Activated CD4-positive, alpha-beta T cell treated with anti-CD3 and anti-CD28 coated beads, Interleukin-2, amount 50 U/mL, for 1 hour (primary cell): ENCODE results near the gene IKZF1.

Source experiments
- DNase-seq: peaks from one replicate; pipeline ENCODE4 v3.0.0-alpha.2; 2020

IKZF1 gene

DNA sequence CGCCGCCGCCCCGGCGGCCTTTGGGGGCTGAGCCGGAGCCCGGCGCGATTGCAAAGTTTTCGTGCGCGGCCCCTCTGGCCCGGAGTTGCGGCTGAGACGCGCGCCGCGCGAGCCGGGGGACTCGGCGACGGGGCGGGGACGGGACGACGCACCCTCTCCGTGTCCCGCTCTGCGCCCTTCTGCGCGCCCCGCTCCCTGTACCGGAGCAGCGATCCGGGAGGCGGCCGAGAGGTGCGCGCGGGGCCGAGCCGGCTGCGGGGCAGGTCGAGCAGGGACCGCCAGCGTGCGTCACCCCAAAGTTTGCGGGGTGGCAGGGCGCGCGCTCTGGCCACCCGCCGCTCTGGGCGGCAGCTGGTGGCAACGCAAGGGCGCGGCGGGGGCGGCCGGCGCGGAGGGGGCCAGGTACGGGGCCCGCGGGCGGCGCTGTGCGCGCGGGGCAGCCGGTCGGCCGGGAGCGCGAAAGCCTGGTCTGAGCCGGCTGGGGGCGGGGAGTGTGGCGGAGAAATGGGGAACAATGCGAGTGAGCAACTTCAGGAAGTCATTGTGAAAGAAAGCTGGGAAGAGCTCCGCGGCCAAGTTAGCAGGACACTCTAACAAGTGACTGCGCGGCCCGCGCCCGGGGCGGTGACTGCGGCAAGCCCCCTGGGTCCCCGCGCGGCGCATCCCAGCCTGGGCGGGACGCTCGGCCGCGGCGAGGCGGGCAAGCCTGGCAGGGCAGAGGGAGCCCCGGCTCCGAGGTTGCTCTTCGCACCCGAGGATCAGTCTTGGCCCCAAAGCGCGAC, at the start of gene IKZF1:
TSS of gene IKZF1 (plus strand) at position 588 of the 782 bp plus-strand sequence. CDS start 14,346 bp downstream, outside the sequence.
- peak; percentile 55 for DNase-seq

DNA sequence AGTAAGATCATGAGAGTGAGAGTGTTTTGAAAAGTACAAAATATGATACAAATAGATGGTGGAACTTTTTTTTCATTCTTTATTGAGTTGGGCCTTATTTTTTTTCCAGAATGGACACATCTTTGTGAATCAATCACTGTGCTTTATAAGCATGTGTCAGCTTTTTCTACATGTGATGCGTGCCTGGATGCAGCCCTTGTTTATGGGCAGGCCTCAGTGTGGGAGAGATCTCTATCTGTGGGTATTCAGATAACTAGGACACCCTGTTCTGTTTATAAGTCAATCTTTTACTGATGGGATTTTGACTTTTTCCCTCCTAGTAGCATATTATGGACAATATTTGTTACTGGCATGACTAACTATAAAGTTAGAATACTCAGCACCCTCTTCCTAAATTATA, 42.9 kb upstream of the IKZF1 start:
- no peak for DNase-seq

DNA sequence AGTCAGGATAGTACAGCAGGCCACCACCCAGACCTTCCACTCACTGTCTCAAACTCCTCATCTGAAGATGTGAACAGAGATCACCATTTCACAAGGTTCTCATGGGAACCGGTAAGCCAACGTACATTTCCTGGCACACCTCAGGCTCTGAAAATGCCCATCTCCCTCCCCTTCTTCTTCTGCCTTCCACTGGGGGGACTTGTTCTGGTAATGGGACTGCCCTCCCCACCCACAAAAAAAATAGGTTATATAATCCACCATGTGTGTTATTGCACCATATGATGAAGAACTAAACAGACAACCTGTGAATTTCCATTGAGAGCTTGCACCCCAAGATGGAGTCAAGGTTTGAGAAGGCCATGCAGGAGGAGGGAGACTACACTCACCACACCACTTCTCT, 42.1 kb upstream of the IKZF1 start:
- no peak for DNase-seq

DNA sequence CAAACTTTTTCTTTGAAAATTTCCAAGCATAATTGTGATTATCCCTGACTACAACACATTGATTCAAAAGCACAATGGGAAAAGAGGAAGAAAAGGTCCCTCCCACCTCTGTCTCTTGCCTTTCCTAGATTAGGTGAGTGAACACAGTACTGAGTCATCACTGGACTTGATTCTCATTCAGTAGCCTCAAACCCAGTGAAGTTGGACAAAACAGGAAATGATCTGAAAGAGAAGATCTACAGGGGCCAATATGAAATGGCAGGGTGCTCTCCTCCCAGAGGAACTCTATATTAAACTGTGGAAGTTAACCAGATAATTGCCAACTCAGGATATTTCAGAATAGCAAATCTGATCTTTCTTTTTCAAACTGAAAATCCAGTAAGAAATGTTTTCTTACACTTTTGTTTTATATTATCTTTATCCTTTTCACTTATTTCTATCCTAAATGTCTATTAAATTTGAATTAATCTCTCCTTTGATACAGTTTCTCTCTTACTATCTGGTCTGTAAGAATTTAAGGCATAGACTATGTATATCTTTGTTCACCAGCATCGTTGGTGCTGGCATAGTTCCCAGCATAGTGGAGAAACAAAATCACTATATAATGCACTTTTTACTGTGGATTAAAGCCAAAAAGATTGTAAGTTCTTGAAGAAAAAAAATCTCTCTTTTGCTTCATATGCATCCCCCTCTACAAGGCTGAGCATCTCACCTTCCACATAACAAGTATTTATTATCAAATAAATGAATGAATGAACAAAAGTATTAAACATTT, 41.4 kb upstream of the IKZF1 start:
- DNase-seq: no peak

GRCh38 chr7:50264908-50265307, 39.6 kb upstream of the IKZF1 start:
- peak; percentile 18 for DNase-seq

DNA sequence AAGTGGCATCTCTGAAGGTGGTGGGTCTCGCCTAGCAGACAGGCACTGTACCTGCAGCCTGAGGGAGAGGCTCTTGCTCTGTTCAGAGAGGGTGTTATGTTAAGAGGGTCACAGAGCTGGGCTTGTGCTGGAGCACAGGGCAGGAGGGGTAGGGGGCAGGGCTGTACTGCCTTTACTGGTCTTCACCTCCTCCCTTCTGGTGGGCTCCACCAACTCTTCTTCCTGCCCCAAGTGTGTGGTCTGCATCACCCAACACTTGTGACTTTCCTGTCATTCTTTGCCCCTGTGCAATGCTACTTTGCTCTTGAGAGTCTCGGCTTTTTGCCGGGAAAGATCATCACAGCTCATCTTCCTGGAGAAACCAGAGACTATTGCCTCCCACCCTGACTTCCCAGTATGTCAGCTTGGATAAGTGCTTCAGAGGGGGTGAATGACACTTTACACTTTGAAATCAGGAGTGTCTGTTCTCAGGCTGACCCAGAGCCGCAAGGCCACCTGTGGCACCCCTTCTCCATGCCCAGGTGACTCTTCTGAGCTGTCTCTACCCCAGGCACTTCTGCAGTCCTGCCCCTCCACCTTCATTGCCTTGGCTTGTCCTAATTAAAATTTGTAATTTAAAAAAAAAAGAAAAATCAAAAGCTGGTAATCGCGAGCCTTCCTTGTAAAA, 38.4 kb upstream of the IKZF1 start:
- DNase-seq: no peak

GRCh38 chr7:50266635-50267386, 37.7 kb upstream of the IKZF1 start:
- peak; percentile 65 for DNase-seq

GRCh38 chr7:50267525-50268041, 36.9 kb upstream of the IKZF1 start:
- no peak for DNase-seq

DNA sequence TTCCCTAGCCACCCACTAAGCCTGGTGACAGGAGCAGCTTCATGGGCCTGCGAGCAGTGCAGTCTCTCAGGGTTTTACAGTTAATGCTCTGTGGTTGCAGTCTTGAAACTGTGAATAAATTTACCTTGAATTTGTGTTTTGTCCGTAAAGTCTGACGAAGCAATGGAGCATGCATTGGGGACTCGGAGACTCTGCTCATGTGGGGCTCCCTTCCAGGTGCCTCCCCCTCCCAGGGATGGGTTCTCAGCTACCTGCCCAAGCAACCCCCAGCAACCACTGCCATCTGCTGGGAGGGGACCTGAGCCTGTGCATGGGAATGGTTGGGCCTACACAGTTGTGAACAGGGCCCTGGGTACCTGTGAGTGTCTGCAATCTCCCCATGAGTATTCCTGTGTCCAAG, 36.3 kb upstream of the IKZF1 start:
- DNase-seq: no peak

DNA sequence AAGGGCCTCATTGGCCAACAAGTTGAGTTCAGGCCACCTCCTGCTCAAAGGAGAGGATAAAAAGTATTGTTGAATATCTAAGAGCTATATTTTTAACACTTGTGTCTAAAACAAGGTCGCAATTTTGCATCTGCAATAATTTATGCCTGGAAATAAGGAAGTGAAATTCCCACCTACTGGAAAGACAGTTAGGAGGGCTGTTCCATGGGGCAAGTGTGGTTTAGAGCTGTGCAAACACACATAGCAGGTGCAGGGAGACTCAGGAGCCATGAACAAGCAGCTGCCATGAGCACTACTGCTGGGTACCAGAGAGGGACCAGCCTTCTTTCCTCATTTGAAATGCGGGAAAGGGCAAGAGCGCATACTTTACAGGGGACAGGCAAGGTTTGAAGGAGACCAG, 35.5 kb upstream of the IKZF1 start:
- DNase-seq: no peak

DNA sequence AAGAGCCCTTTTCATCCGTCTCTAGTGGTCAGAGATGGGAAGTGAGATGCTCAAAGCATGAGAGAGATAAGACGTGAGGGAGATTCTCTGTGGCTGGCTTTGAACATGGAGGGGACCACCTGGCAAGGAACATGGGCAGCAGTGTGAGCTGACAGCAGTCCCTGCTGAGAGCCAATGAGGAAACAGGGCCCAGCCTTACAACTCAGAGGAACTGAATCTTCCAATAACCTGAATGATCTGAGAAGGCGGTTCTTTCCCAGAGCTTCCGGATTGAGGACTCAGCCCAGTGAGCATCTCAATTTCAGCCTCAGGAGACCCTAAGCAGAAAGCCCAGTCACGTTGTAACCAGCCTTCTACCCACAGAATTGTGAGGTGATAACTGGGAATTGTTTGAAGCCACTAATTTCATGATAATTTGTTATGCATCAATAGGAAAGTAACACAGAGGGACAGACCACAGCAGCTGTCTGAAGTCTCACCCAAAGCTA, 33.9 kb upstream of the IKZF1 start:
- DNase-seq: no peak

DNA sequence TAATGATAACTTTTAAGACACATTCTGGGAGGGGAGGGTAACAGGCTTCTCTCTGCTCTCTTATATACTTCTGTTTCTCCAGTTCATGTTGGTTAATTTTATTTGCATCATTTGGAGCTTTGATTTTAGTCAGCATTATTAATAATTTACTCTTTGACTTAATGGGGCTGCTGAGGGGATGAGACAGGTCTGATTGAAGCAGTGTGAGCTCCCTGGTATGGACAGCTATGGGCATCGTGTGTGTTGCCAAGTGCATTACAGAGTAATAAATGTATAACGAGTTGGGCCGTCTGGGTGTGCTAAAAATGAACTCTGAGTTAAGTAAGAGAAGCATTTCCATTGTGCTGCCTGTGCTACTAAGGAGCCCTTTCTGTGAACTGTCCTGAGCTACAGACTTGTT, 31.7 kb upstream of the IKZF1 start:
- no peak for DNase-seq

DNA sequence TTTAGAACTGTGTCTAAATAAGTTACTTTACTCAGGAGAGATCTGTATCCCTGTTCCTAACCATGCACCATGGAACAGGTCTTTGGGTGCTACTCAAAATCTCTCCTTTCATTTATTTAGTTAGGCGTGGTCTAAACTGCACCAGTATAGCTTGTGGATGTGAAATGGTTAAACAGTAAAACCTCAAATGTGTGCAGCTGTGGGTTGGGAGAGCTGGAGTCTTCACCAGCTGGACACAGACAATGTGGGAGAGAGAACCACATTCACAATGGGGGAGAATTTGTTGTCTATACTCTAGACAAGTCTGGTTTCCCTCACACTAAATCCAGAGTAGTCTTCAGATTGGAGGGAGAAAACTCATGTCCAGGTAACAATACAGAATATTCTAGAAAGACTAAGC, 31.2 kb upstream of the IKZF1 start:
- no peak for DNase-seq

- no peak for DNase-seq
These were observed 30.6 kb upstream of the IKZF1 start for GRCh38 chr7:50273870-50274269.

GRCh38 chr7:50274361-50274760, 30.2 kb upstream of the IKZF1 start:
- DNase-seq: no peak

DNA sequence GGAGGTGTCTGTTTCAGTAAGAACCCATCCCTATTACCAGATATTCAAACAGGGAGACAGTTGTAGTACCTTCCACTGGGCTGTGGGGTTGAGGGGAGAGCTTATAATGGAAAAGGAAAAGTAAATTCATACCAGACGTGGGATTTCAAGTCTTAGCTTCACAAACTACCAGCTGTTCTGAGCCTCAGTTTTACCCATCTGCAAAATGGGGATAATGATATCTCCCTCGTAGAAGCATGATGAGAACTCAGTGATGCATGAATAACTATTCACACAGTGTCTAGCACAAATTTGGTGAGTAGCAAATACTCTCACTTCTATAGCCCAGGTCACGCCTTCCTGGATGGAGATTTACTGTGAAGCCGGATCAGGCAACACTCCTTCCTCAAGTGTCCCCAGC, 29.1 kb upstream of the IKZF1 start:
- no peak for DNase-seq

DNA sequence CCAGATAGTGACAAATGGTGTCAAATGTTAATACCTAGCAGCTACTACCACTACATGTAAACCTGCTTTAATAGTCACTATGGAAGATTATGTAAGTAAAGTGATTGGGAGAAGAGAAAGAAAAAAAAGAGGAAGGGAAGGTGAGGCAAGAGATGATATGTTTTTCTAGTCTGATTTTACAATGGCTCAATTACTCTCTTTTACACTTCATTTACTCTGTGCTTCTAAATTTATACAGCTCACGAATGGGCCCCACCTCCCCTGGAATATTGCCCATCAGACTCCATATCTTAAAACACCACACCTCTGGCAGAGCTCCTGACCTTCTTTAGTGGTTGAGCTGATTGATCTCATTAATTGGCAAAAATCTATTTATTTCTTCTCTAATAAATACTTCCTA, 28.0 kb upstream of the IKZF1 start:
- DNase-seq: no peak

GRCh38 chr7:50278120-50278519, 26.4 kb upstream of the IKZF1 start:
- no peak for DNase-seq

DNA sequence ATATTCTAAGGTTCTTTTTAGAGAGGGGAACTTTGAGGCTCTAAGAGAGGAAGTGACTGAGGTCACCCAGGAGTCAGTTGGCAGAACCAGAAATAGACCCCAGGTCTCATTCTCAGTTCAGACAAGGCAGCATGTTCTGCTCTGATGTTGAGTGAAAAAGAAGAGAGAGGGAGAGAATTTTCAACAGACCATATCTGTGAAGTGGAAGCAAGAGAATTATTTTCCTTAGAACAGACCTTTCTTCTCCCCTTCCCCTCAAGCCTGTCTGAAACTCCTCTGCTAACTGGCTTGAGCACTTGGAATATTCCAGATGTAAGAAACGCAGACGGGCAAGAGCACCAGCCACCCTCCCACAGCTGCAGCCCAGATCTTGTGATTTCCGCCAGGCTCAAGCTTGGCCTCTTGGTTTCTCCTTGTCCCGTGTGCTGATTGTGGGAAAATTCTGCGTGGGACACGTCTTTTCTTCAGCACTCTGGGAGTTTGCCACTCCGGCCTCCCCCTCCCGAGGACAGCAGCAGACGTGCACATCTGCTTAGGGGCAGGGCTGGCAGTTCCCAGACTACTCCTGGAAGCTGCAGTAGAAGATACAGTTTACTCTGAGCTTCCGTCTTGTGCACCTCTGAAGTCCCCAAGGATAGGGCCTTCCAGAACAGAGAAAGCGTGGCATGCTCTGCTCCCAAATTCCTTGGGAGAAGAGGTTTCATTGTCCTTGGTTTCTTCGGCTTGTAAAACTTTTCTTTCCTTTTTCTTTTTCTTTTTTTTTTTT, 22.7 kb upstream of the IKZF1 start:
- DNase-seq: no peak

GRCh38 chr7:50282813-50283605, 21.5 kb upstream of the IKZF1 start:
- no peak for DNase-seq

DNA sequence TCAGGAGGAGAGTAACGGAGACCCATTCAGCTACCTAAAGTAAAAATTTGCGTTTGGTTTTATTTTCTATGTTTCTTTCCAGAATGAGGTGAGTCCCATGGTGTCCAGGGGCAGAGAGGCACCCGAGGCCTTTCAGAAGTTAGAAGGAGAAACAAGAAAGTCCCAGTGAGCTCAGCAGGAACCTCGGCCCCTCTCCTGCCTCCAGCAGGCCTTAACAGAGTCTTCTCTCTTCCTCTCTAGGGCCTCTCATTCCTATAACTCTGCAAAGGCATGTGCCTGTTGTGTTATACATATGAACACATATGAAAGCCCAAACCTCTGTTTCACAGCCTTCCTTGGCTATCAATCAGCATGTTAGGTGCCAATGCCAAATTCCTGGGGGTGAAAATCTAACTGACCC, 20.8 kb upstream of the IKZF1 start:
- no peak for DNase-seq
